Vagina (tissue), 2 donors: ENCODE measurements around the gene ALX3. TPM values are rescaled to one million over a fixed set of nuclear protein-coding genes. Genes with fewer than 3 reads are reported as not detected.

Experiments
- DNase-seq, 2 donors: peaks; one replicate each; pipeline ENCODE4 v3.0.0-alpha.2; 2017; ENCODE audit errors: extremely low spot score in 2 of 2
- H3K27ac ChIP-seq: fragments of 200-600 bp; sonication (generic); one replicate; pipeline ENCODE4 v1.5.1; 2019
- H3K27me3 ChIP-seq: fragments of 200-600 bp; sonication (generic); one replicate; pipeline ENCODE4 v1.5.1; 2019
- H3K36me3 ChIP-seq, 2 donors: fragments of 200-600 bp; sonication (generic); one replicate each; pipeline ENCODE4 v1.5.1; 2017 to 2019
- H3K4me1 ChIP-seq: fragments of 200-600 bp; sonication (generic); one replicate; pipeline ENCODE4 v1.5.1; 2019
- H3K4me3 ChIP-seq, 2 donors: fragments of 200-600 bp; sonication (generic); 1 replicate in 1 of 2; 2 replicates in 1 of 2; pipeline ENCODE4 v1.5.1; 2016 to 2019
- H3K9me3 ChIP-seq: fragments of 200-600 bp; sonication (generic); one replicate; pipeline ENCODE4 v1.5.1; 2019
- POLR2A ChIP-seq, 2 donors: fragments of 450-650 bp; IDR thresholded peaks; one replicate each; pipeline ENCODE4 v1.6.1; 2017; ENCODE audit warnings: antibody characterized with exemption in 2 of 2, mild to moderate bottlenecking in 2 of 2, moderate library complexity in 2 of 2
- POLR2AphosphoS5 ChIP-seq, 2 donors: sonication (generic); formaldehyde crosslinking; IDR thresholded peaks; one replicate each; pipeline ENCODE4 v1.9.0; 2017; ENCODE audit warnings: antibody characterized with exemption in 2 of 2, mild to moderate bottlenecking in 2 of 2, low read depth in 1 of 2; ENCODE audit not compliant: insufficient read depth in 1 of 2
- intact Hi-C: fragments of 100-400 bp; cut with DNase I; formaldehyde crosslinking; loops from one replicate; pipeline ENCODE4 v1.15.1; 2023
- total RNA-seq: library from RNA; depleted of rRNA; stranded (reverse); fragments of >200 nt; gene quantifications from one replicate; pipeline ENCODE4 v1.2.3, GENCODE V29; 2016
- TF ChIP-seq, protein P1 (sequence below), 3 experiments: fragments of 450-650 bp in 2 of 3; fragments of 200-600 bp in 1 of 3; sonication (generic) in 1 of 3; IDR thresholded peaks; one replicate each; pipeline ENCODE4 v1.5.1; 2017 to 2019; ENCODE audit warnings: antibody characterized with exemption in 3 of 3, mild to moderate bottlenecking in 2 of 3, moderate library complexity in 2 of 3

The ALX3 gene
- total RNA-seq, 1 donor from 2014 or later, result not detected

DNA sequence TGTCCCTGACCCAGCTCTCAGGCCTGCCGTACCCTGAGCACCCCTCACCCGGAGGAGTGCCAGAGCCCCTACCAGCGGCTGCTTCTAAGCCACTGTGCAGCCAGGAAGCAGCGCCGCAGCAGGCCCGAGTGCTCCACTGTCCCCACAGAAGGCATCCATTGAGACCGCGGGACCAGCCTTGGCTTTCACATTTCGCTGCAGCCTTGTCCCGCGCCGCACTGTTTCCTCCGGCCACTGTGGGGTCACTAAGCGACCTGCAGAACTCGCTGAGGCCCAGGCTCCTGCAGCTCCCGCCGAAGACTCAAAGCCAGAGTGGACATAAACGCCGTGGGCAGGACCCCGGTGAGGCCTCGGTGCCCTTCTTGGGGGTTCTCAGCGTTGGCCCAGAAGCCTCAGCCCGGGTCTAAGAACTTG lies 3.0 kb downstream of the ALX3 start:
- no peak overlapping the region for H3K4me3 ChIP-seq

DNA sequence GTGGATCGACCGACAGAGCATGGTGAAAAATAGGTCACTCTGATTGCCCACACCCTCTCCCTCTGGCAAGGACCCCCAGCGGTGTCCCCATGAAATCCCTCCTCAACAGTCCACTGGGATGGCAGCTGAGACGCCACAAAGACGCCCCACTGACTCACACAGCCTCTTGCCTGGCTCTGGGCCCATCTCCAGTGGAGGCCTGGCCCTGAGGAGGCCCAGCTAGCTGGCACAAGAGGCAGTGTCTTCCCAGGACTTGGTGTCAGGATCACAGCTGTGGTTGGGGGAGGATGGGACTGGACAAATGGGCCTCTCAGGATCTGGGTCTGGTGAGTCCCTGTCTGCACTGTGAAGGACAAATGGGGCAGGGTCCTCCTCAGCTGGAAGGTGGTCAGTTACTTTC lies 4.6 kb downstream of the ALX3 start:
- no peak overlapping the region for H3K27ac ChIP-seq
- no peak for DNase-seq
- TF ChIP-seq POLR2A (IDR thresholded peaks at IDR 0.05) (no peak), POLR2AphosphoS5 (IDR thresholded peaks at IDR 0.05; ENCODE audit: insufficient read depth in 1 of 2, low read depth in 1 of 2) (no peak)
- TF ChIP-seq, protein P1, sequence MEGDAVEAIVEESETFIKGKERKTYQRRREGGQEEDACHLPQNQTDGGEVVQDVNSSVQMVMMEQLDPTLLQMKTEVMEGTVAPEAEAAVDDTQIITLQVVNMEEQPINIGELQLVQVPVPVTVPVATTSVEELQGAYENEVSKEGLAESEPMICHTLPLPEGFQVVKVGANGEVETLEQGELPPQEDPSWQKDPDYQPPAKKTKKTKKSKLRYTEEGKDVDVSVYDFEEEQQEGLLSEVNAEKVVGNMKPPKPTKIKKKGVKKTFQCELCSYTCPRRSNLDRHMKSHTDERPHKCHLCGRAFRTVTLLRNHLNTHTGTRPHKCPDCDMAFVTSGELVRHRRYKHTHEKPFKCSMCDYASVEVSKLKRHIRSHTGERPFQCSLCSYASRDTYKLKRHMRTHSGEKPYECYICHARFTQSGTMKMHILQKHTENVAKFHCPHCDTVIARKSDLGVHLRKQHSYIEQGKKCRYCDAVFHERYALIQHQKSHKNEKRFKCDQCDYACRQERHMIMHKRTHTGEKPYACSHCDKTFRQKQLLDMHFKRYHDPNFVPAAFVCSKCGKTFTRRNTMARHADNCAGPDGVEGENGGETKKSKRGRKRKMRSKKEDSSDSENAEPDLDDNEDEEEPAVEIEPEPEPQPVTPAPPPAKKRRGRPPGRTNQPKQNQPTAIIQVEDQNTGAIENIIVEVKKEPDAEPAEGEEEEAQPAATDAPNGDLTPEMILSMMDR (IDR thresholded peaks at IDR 0.05), result no peak
- intact Hi-C loops, result no loop called here
- peaks cover 12% of the 10 kb centered on the region for H3K4me1 ChIP-seq
- H3K36me3 ChIP-seq, result peaks cover 0 to 10% of the 10 kb centered on the region in 2 donors
- H3K9me3 ChIP-seq, result no peaks in the 10 kb centered on the region
- H3K27me3 ChIP-seq, result peaks cover 16% of the 10 kb centered on the region
- H3K4me3 ChIP-seq, result no peak overlapping the region

More for the DNA sequence above, 3.0 kb downstream of the ALX3 start:
- no peaks in the 10 kb centered on the region for H3K36me3 ChIP-seq
- no peak for TF ChIP-seq POLR2A (IDR thresholded peaks at IDR 0.05)
- TF ChIP-seq, protein P1 (IDR thresholded peaks at IDR 0.05), result no peak
- TF ChIP-seq POLR2AphosphoS5 (IDR thresholded peaks at IDR 0.05; ENCODE audit: insufficient read depth in 1 of 2, low read depth in 1 of 2), result no peak
- H3K27ac ChIP-seq, result no peak overlapping the region
- no peak for DNase-seq
- intact Hi-C loops, result no loop called here
- peaks cover 12% of the 10 kb centered on the region for H3K4me1 ChIP-seq
- no peaks in the 10 kb centered on the region for H3K9me3 ChIP-seq
- H3K27me3 ChIP-seq, result peaks cover 16% of the 10 kb centered on the region

DNA sequence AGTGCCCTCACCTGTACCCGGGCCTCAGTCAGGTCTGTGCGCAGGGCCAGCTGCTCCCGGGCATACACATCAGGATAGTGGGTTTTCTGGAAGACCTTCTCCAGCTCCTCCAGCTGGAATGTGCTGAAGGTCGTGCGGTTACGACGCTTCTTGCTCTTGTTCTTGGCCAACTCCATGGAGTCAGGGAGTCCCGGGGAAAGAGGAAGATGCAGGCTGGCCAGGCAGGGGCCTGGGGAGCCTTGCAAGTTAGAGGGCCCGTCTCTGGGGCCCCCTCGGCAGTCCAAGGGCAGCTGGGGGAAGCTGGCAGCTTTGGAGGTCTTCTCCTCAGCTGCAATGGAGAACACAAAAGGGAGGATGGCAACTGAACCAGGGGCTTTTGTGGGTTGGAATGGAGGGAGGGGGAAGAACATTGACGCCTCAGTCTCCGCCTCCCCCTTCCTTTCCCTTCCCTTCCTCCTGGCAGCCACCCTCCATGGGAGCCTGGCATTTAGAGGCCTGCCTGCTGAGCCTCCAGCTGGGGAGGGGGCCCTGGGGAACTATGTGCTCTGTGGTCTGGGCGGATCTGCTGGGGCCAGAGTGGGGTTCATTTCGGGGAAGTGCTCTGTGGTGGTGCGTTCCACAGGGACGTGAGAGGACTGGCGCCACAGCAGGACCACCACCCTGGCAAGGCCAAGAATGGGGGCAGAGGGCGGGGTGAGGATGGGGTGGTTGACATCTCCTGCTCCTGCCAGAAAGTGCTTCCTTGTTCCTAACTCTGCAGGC lies 5.7 kb downstream of the ALX3 start:
- no peak for DNase-seq
- Histone ChIP-seq H3K27me3 (peaks cover 11% of the 10 kb centered on the region), H3K4me3 (no peak overlapping the region), H3K36me3 (peaks cover 0 to 10% of the 10 kb centered on the region in 2 donors), H3K9me3 (no peaks in the 10 kb centered on the region), H3K4me1 (peaks cover 7% of the 10 kb centered on the region), H3K27ac (no peak overlapping the region)
- intact Hi-C loops, result no loop called here
- TF ChIP-seq, protein P1 (IDR thresholded peaks at IDR 0.05), result no peak
- TF ChIP-seq POLR2AphosphoS5 (IDR thresholded peaks at IDR 0.05; ENCODE audit: insufficient read depth in 1 of 2, low read depth in 1 of 2) (no peak), POLR2A (IDR thresholded peaks at IDR 0.05) (no peak)

DNA sequence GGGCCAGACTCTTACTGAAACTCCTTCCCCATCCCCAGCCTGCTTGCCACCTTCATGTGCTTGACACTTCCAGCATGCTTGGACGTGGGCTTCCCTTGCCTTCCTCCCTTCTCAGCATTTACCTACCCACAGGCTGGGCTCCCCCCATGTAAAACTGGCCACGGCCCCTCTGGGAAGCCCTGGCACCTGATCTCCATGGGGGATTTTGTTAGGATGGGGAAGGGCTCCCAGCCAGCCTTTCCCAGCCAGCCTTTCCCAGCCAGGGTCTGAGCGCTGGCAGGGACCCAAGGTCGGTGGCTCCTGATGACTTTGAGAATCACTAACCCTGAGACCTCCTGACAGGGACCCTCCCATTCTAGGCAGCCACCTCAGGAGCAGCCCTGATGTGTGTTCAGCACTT lies 6.7 kb downstream of the ALX3 start:
- H3K4me1 ChIP-seq, result no peaks in the 10 kb centered on the region
- peaks cover 11% of the 10 kb centered on the region for H3K27me3 ChIP-seq
- intact Hi-C loops, result no loop called here
- no peak overlapping the region for H3K27ac ChIP-seq
- TF ChIP-seq POLR2AphosphoS5 (IDR thresholded peaks at IDR 0.05; ENCODE audit: insufficient read depth in 1 of 2, low read depth in 1 of 2) (no peak), POLR2A (IDR thresholded peaks at IDR 0.05) (no peak)
- TF ChIP-seq, protein P1 (IDR thresholded peaks at IDR 0.05), result no peak
- peaks cover 0 to 17% of the 10 kb centered on the region in 2 donors for H3K36me3 ChIP-seq
- DNase-seq, result no peak
- H3K9me3 ChIP-seq, result no peaks in the 10 kb centered on the region
- no peak overlapping the region for H3K4me3 ChIP-seq

DNA sequence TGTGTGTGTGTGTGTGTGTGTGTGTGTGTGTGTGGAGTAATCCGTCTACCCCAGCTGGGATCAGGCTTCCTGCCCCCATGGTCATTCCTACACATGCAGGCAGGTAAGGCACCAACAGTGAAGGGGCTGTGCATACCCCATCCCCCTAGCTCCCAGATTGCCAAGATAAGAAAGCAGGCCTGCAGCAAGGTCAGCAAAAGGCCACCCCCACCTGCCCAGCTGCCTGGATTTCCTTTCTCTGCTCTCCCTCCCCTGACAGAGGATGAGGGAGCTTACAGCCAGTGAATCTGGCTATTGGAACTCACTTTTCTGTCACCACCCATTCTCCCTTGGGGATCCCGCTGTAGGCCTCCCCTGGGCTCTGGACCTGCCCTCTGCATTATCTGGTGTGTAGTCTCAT lies 7.9 kb downstream of the ALX3 start:
- DNase-seq, result no peak
- no peak overlapping the region for H3K27ac ChIP-seq
- intact Hi-C loops, result no loop called here
- peaks cover 0 to 28% of the 10 kb centered on the region in 2 donors for H3K36me3 ChIP-seq
- H3K4me3 ChIP-seq, result no peak overlapping the region
- TF ChIP-seq, protein P1 (IDR thresholded peaks at IDR 0.05), result no peak
- TF ChIP-seq POLR2A (IDR thresholded peaks at IDR 0.05) (no peak), POLR2AphosphoS5 (IDR thresholded peaks at IDR 0.05; ENCODE audit: insufficient read depth in 1 of 2, low read depth in 1 of 2) (no peak)
- H3K4me1 ChIP-seq, result no peaks in the 10 kb centered on the region
- peaks cover 1% of the 10 kb centered on the region for H3K27me3 ChIP-seq
- no peaks in the 10 kb centered on the region for H3K9me3 ChIP-seq
